HG02759 (cell line): ENCODE results near the gene TUBGCP5.
"Not testable (repeated sequence)": the region's sequence is repeated elsewhere in the genome, so short reads cannot be mapped to it uniquely, and the experiment has no call there.

Experiments used
- ATAC-seq: cut with Tn5 transposase; IDR thresholded peaks from one replicate; pipeline ENCODE4 v1.9.1; 2021; ENCODE audit warnings: mild to moderate bottlenecking, moderate library complexity; ENCODE audit not compliant: unreplicated experiment

Gene TUBGCP5

DNA sequence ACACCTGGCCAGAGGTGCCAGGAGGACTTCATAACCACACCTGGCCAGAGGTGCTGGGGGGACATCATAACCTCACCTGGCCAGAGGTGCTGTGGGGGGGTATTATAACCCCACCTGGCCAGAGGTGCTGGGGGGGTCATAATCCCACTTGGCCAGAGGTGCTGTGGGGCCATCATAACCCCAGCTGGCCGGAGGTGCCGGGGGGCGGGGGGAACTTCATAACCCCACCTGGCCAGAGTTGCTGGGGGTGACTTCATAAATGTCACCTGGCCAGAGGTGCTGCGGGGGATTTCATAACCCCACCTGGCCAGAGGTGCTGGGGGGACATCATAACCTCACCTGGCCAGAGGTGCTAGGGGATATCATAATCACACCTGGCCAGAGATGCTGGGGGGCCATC, 4.2 kb upstream of the TUBGCP5 start:
- not testable (repeated sequence) for ATAC-seq

GRCh38 chr15:23041736-23042135, 2.4 kb upstream of the TUBGCP5 start:
- not testable (repeated sequence) for ATAC-seq

GRCh38 chr15:23039917-23040281, 530 bp upstream of the TUBGCP5 start:
- peak; percentile 29 for ATAC-seq

- peak; percentile 1 for ATAC-seq
Observed at GRCh38 chr15:23038726-23039142, 635 bp downstream of the TUBGCP5 start.

DNA sequence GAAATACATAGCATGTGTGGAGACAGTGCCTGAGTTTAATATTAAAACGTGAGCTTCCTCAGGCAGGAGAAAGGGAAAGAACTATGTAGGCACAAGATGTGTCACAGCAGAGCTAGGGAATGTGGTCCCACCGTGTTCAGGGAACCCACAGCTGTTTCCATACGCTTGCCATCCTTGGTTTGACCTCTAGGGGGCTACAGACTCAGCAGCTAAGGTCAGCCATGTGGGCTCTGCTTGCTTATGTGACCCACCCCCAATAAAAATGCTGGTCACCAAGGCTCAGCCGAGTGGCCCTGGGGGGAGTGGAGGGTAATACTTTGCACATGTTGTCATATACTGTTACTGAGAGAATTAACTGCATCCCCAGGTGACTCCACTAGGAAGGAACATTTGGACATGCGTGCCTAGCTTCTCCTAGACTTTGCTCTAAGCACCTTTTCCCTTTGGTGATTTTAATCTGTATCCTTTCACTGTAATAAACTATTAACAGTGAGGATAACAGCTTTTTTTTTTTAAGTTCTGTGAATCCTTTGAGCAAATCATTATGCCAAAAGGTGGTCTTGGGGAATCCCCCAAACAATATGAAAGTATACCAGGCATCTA, 3.3 kb downstream of the TUBGCP5 start:
- ATAC-seq: no peak

GRCh38 chr15:23033979-23034378, 5.4 kb downstream of the TUBGCP5 start:
- no peak for ATAC-seq

- ATAC-seq: no peak
Observed at GRCh38 chr15:23026218-23026617, 13.2 kb downstream of the TUBGCP5 start.

DNA sequence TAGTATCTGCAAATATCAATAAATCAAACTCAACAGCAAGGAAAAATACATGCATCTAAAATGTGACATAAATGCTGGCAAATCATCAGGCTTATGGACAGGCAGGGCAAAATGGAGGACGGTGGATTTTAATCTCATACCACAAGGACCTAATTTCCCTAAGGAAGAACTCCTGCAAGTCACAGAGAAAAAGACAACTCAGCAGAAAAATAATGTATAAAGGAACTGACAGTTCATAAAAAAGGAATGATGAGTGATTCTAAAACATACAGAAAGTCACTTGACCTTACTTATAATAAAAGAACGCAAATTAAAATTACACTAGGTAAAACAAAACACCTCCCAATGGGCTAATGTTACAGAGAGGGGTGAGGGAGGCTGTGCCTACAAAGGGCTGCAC, 17.2 kb downstream of the TUBGCP5 start:
- no peak for ATAC-seq

- no peak for ATAC-seq
Observed at GRCh38 chr15:23014394-23015000, 24.9 kb downstream of the TUBGCP5 start.

- ATAC-seq: no peak
Observed at GRCh38 chr15:23013681-23014080, 25.7 kb downstream of the TUBGCP5 start.

DNA sequence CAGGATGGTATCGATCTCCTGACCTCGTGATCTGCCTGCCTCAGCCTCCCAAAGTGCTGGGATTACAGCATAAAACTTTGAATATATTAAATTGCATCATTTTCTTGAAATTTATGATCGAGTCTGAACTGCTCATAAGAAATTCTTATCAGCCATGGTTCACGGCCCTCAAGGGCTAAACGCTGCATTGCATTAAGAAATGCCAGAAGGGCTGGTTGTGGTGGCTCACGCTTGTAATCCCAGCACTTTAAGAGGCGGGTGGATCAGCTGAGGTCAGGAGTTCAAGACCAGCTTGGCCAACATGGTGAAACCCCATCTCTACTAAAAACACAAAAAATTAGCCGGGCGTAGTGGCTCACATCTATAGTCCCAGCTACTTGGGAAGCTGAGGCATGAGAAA, 26.8 kb downstream of the TUBGCP5 start:
- ATAC-seq: not testable (repeated sequence)

DNA sequence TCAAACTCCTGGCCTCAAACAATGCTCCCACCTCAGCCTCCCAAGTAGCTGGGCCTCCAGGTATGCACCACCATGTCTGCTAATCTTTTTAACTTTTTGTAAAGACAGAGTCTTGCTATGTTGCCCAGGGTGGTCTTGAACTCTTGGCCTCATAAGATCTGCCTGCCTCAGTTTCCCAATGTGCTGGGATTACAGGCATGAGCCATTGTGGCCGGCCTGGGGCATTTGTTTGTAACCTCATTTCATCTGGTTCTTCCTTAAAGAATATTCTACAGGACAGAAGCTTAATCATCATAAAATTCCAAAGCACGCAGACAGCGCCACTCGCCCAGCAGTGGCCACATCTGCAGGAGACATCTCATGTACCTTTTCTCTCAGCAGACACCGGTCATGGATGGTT, 35.6 kb downstream of the TUBGCP5 start:
- ATAC-seq: no peak

- ATAC-seq: no peak
Observed at GRCh38 chr15:23002920-23003319, 36.4 kb downstream of the TUBGCP5 start.

DNA sequence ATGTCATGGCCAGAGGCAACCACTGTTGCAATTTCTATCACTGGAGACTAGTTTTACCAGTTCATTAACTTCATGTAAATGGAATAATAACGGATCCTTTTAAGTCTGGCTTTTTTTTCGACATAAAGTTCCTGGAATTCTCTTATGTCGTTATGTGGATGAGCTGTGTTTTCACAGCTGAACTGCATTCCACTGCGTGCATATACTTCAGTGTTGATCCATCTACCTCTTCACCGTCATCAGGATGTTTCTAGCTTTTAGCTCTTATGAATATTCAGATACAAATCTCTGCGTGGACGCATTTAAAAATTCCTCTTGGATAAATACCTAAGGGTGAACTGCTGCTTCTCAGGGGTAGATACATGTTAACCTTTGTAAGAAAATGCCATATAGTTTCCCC, 43.6 kb downstream of the TUBGCP5 start:
- ATAC-seq: no peak

DNA sequence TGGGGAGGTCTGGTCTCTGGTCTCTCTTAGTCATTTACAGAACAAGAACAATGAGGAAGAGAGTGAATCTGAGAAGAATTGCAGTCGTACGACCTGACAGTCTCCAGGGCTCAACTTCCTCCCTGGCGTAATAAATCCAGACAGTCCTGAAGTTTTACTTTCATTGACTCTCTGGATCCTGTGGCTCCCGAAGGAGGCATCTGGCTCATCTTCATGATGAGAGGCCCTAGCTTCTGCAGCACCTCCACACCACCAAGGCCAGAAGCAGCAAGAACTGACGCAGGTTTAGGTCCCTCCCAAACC, 47.4 kb downstream of the TUBGCP5 start:
- ATAC-seq: no peak

DNA sequence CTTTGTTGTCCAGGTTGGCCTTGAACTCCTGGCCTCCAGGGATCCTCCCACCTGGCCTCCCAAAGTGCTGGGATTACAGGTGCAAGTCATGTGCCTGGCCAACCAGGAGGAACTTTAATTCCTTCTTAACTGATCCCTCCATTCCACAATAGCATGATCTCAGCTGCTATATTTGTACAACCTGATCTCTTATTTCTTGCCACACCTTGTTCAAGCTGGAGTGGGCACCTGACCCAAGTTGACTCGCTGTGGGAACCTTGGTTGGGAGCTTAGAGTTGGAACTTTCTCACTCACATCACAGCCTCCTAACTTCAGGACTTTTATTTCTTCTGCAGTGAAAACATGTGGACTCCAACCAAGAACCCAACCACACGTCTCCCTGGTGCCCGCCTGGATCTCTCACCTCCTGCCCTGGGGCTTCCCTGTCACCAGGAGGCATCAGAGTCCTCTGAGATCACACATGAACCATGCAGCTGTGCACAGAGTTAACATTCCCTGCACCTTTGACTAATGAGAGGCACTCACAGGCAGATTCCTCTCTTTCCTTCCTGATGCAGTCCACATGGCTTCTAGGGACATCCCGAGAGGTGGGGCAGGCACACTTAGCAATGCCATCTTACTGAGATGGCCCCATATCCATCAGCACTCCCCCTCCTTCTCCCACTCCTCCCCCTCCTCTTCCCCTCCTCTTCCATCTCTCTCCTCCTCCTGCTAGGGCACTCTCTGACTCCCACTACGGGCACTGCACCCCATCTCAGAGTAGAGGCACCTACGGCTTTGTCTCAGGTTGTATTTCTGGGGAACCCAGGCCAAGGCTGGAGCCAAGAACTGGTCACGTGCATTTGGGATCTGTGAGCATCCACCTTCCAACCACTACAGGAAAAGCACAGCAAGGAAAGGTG, 49.5 kb downstream of the TUBGCP5 start:
- ATAC-seq: no peak

GRCh38 chr15:22988811-22989210, 50.6 kb downstream of the TUBGCP5 start:
- ATAC-seq: no peak

- ATAC-seq: not testable (repeated sequence)
Observed at GRCh38 chr15:22981931-22982330, 57.4 kb downstream of the TUBGCP5 start.

DNA sequence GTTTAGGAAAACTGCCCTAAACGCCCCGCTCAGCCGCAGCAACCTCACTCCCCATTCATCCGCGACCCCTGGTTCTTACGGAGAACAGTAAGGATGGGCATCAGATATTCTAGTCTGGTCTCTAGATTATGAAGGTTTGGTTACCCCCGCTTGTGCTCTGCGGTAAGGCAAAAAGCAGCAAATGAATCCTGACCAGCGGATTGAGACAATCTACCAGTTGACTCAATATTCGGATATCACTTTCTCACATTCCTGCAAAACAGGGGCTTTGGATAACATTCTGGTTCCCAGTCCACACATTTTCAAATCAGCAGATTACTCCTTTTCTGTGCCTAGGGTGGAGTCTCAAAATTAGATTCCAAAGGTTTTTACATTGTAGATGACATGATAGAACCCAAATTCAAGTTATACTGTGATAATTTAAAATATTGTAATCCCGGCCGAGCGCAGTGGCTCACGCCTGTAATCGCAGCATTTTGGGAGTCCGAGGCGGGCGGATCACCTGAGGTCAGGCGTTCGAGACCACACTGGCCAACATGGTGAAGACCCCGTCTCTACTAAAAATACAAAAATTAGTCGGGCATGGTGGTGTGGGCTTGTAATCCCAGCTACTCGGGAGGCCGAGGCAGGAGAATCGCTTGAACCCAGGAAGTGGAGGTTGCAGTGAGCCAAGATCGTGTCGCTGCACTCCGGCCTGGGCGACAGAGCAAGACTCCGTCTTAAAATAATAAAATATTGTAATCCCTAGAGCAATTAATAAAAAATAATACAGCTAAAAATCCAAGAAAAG, 58.1 kb downstream of the TUBGCP5 start:
- ATAC-seq: no peak

GRCh38 chr15:22980189-22981050, 58.9 kb downstream of the TUBGCP5 start, which contains the start of gene CYFIP1:
TSS of gene CYFIP1 (minus strand) at chr15:22980368. CDS start at chr15:22947285, 33,083 bp downstream.
- peak; percentile 77 for ATAC-seq
